H1 (cell line): ENCODE results near the gene EPM2A. TPM values are rescaled to one million over a fixed set of nuclear protein-coding genes. Genes with fewer than 3 reads are reported as not detected.

Experiments used
- CTCF ChIA-PET: fragments of 300-600 bp; sonication (Branson Sonifier 250); formaldehyde crosslinking; loops from one replicate; lab custom pipeline; 2021; ENCODE audit not compliant: partially characterized antibody; lab: Charles Lee
- POLR2A ChIA-PET: fragments of 300-600 bp; sonication (Branson Sonifier 250); formaldehyde crosslinking; loops from one replicate; lab custom pipeline; 2021; ENCODE audit warnings: inconsistent platforms; ENCODE audit not compliant: partially characterized antibody; lab: Charles Lee
- DNase-seq, 2 experiments: peaks; one replicate each; pipeline versions ENCODE4 v3.0.0 to v3.0.0-alpha.2; 2010 to 2022; ENCODE audit warnings: low spot score in 2 of 2, low read depth in 1 of 2, mixed read lengths in 1 of 2
- FAIRE-seq: peaks from 2 replicates; lab custom pipeline; 2011; peaks lifted over from hg19 to GRCh38; lab: Jason Lieb, UNC
- H2AFZ ChIP-seq: 2 replicates; pipeline ENCODE4 v1.8.1; 2012; ENCODE audit warnings: low read length, inconsistent platforms
- H2AK5ac ChIP-seq: 2 replicates; pipeline ENCODE4 v1.6.1; 2013; ENCODE audit warnings: low read depth, low read length
- H2BK120ac ChIP-seq: replicated peaks from 2 replicates; pipeline ENCODE3; 2013; ENCODE audit warnings: low read depth, low read length, inconsistent platforms
- H2BK12ac ChIP-seq: 2 replicates; pipeline ENCODE4 v1.6.1; 2013; ENCODE audit warnings: low read depth, low read length
- H2BK15ac ChIP-seq: 2 replicates; pipeline ENCODE4 v1.6.1; 2013; ENCODE audit warnings: low read length
- H2BK20ac ChIP-seq: 2 replicates; pipeline ENCODE4 v1.6.1; 2013; ENCODE audit warnings: low read length
- H2BK5ac ChIP-seq: 2 replicates; pipeline ENCODE4 v1.6.1; 2013; ENCODE audit warnings: low read depth, low read length
- H3K14ac ChIP-seq: 2 replicates; pipeline ENCODE4 v1.6.1; 2013; ENCODE audit warnings: inconsistent platforms; ENCODE audit not compliant: insufficient read length
- H3K18ac ChIP-seq: 2 replicates; pipeline ENCODE4 v1.6.1; 2013; ENCODE audit warnings: low read length; ENCODE audit errors: extremely low read depth
- H3K23ac ChIP-seq: 2 replicates; pipeline ENCODE4 v1.6.1; 2013; ENCODE audit warnings: inconsistent platforms; ENCODE audit not compliant: insufficient read length
- H3K23me2 ChIP-seq: 2 replicates; pipeline ENCODE4 v1.6.1; 2013; ENCODE audit warnings: low read depth, low read length
- H3K27ac ChIP-seq: 2 replicates; pipeline ENCODE4 v1.6.1; 2011; ENCODE audit warnings: low read depth, low read length, inconsistent platforms
- H3K27me3 ChIP-seq, 4 experiments: replicated peaks in 1 of 4; 1 replicate in 1 of 4; 2 replicates in 3 of 4; pipeline versions ENCODE4 v1.6.1 to v1.8.1; 2011 to 2013; ENCODE audit warnings: low read length in 3 of 4, mild to moderate bottlenecking in 3 of 4, inconsistent platforms in 2 of 4, mixed read lengths in 2 of 4, moderate library complexity in 1 of 4; ENCODE audit not compliant: control insufficient read depth in 3 of 4, insufficient read depth in 3 of 4; ENCODE audit errors: extremely low read depth in 1 of 4
- H3K36me3 ChIP-seq, 4 experiments: 2 replicates each; pipeline versions ENCODE4 v1.6.1 to v1.8.1; 2011 to 2013; ENCODE audit warnings: mild to moderate bottlenecking in 4 of 4, low read length in 3 of 4, moderate library complexity in 2 of 4, control low read depth in 1 of 4, inconsistent platforms in 1 of 4; ENCODE audit not compliant: insufficient read depth in 4 of 4, control insufficient read depth in 2 of 4
- H3K4ac ChIP-seq: replicated peaks from 2 replicates; pipeline ENCODE3; 2013; ENCODE audit warnings: low read length, low read depth, mixed read lengths, inconsistent platforms; ENCODE audit not compliant: insufficient read length
- H3K4me1 ChIP-seq, 4 experiments: replicated peaks in 1 of 4; 1 replicate in 1 of 4; 2 replicates in 3 of 4; pipeline versions ENCODE4 v1.6.1 to v1.8.1; 2011 to 2013; ENCODE audit warnings: low read length in 3 of 4, inconsistent platforms in 2 of 4, mixed read lengths in 1 of 4; ENCODE audit not compliant: insufficient read depth in 4 of 4, control insufficient read depth in 3 of 4
- H3K4me2 ChIP-seq, 2 experiments: 2 replicates each; pipeline versions ENCODE4 v1.6.1 to v1.8.1; 2011 to 2013; ENCODE audit warnings: low read depth in 2 of 2, low read length in 2 of 2, control low read depth in 1 of 2, inconsistent platforms in 1 of 2, mild to moderate bottlenecking in 1 of 2; ENCODE audit not compliant: insufficient read depth in 1 of 2
- H3K4me3 ChIP-seq, 4 experiments: fragments of 200-600, 300-600 bp in 1 of 4; sonication (generic), shearing (Covaris generic), sonication (Bioruptor Twin) in 1 of 4; 2 replicates each; pipeline versions ENCODE4 v1.5.1 to v1.8.1; 2011 to 2016; ENCODE audit warnings: low read length in 4 of 4, low read depth in 3 of 4, control low read depth in 2 of 4, inconsistent platforms in 2 of 4, mild to moderate bottlenecking in 2 of 4, mixed read lengths in 1 of 4, moderate library complexity in 1 of 4; ENCODE audit not compliant: insufficient read depth in 2 of 4; ENCODE audit errors: extremely low read depth in 1 of 4
- H3K56ac ChIP-seq: replicated peaks from 2 replicates; pipeline ENCODE3; 2013; ENCODE audit warnings: low read depth, mild to moderate bottlenecking, mixed read lengths, low read length, inconsistent platforms; ENCODE audit not compliant: insufficient read length
- H3K79me1 ChIP-seq: 2 replicates; pipeline ENCODE4 v1.6.1; 2013; ENCODE audit warnings: low read depth, low read length, control low read depth
- H3K79me2 ChIP-seq, 2 experiments: 2 replicates each; pipeline versions ENCODE4 v1.6.1 to v1.8.1; 2012 to 2013; ENCODE audit warnings: low read length in 2 of 2, mild to moderate bottlenecking in 2 of 2, inconsistent platforms in 1 of 2; ENCODE audit not compliant: insufficient read depth in 2 of 2, control insufficient read depth in 1 of 2
- H3K9ac ChIP-seq, 4 experiments: replicated peaks in 1 of 4; 1 replicate in 1 of 4; 2 replicates in 3 of 4; pipeline versions ENCODE4 v1.6.1 to v1.8.1; 2011 to 2013; ENCODE audit warnings: low read depth in 3 of 4, low read length in 3 of 4, control low read depth in 2 of 4, mild to moderate bottlenecking in 2 of 4, moderate library complexity in 2 of 4, inconsistent platforms in 1 of 4; ENCODE audit errors: extremely low read depth in 1 of 4
- H3K9me3 ChIP-seq, 2 experiments: 2 replicates each; pipeline versions ENCODE4 v1.6.1 to v1.8.1; 2012 to 2013; ENCODE audit warnings: mild to moderate bottlenecking in 2 of 2, moderate library complexity in 2 of 2, control low read depth in 1 of 2, inconsistent platforms in 1 of 2, low read depth in 1 of 2, low read length in 1 of 2, mixed read lengths in 1 of 2; ENCODE audit not compliant: insufficient read depth in 2 of 2
- H4K20me1 ChIP-seq, 2 experiments: replicated peaks in 1 of 2; 2 replicates each; pipeline versions ENCODE3 to v1.8.1; 2011 to 2013; ENCODE audit warnings: inconsistent platforms in 2 of 2, low read length in 2 of 2, mild to moderate bottlenecking in 1 of 2; ENCODE audit not compliant: insufficient read depth in 2 of 2, control insufficient read depth in 1 of 2
- H4K5ac ChIP-seq: 2 replicates; pipeline ENCODE4 v1.6.1; 2013; ENCODE audit warnings: low read length, low read depth, mixed read lengths, inconsistent platforms; ENCODE audit not compliant: insufficient read length
- H4K8ac ChIP-seq: 2 replicates; pipeline ENCODE4 v1.8.0; 2013; ENCODE audit warnings: mild to moderate bottlenecking, moderate library complexity, low read length, inconsistent platforms; ENCODE audit not compliant: insufficient read depth; ENCODE audit errors: extremely low read depth
- H4K91ac ChIP-seq: replicated peaks from 2 replicates; pipeline ENCODE3; 2013; ENCODE audit warnings: low read length, mixed read lengths, inconsistent platforms; ENCODE audit not compliant: insufficient read length
- WGBS, 2 experiments: shearing (Covaris generic) in 1 of 2; methylation state at CpG; one replicate each; pipeline versions ENCODE4 v1.1.6 to v1.1.7; 2013 to 2015; ENCODE audit warnings: low lambda C conversion rate in 2 of 2, mixed read lengths in 2 of 2, inconsistent platforms in 1 of 2, low coverage in 1 of 2, missing lambda C conversion rate in 1 of 2; ENCODE audit not compliant: insufficient replicate concordance in 2 of 2, insufficient coverage in 1 of 2, insufficient read length in 1 of 2; ENCODE audit errors: extremely low coverage in 1 of 2, missing lambda C conversion rate in 1 of 2; 5-methylcytosine and 5-hydroxymethylcytosine counted together
- polyA plus RNA-seq, 7 experiments: library from polyadenylated mRNA; depleted of rRNA in 3 of 7; stranded (reverse) in 5 of 7; unstranded in 2 of 7; fragments of >200 nt in 5 of 7; fragments of 200-250 nt in 2 of 7; gene quantifications; 1 replicate in 5 of 7; 2 replicates in 1 of 7; 4 replicates in 1 of 7; pipeline versions ENCODE4 v1.2.1 to v1.2.3, GENCODE V29; 2011 to 2013; ENCODE audit warnings: missing spikeins in 2 of 7, mixed read lengths in 2 of 7
- total RNA-seq: library from RNA; stranded (reverse); fragmentation: NEBNext Ultra II Directional; extraction: Animal tissue kit (Norgen Biotek cat#: 25700); gene quantifications from 2 replicates; pipeline ENCODE4 v1.2.1, GENCODE V29; 2021
- TF ChIP-seq, protein P1 (sequence below): IDR thresholded peaks from 2 replicates; pipeline ENCODE4 v1.6.1; 2012; ENCODE audit warnings: inconsistent platforms

EPM2A gene
- total and polyA plus RNA-seq, 2 of the 8 experiments (the other 6 are each of a cell fraction or from before 2014, with no cell fraction given): 2.3 to 6.2 TPM

DNA sequence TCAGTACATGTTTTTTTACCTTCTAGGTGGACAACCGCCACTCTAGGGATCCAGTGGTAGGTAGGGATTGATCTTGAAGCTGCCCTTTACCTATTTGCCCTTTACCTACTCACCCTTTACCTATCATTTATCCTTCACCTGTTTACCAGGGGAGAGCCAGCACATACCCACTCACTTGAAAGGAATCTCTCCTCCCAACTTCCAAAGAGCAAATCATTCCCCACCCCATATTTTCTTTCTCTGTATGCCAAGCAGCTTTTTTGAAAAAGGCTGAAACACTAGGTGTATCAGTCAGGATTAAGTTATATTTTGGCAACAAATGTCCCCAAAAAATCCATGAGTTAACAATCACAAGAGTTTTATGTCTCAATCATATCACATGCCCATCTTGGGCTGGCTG lies 10.5 kb upstream of the EPM2A start:
- Histone ChIP-seq H2BK120ac (no peak overlapping the region), H3K27ac (no peak overlapping the region), H3K18ac (no peak overlapping the region), H3K56ac (no peak overlapping the region), H3K79me1 (no peaks in the 10 kb centered on the region), H3K4me1 (no peaks in the 10 kb centered on the region), H4K91ac (no peak overlapping the region), H4K5ac (no peak overlapping the region), H3K9ac (no peak overlapping the region), H3K27me3 (no peaks in the 10 kb centered on the region), H2AFZ (no peak overlapping the region), H3K23me2 (no peaks in the 10 kb centered on the region), H3K23ac (no peak overlapping the region), H2BK15ac (no peak overlapping the region), H4K8ac (no peak overlapping the region), H3K79me2 (no peaks in the 10 kb centered on the region), H3K4me2 (no peak overlapping the region), H2BK5ac (no peak overlapping the region), H3K14ac (no peak overlapping the region), H3K4me3 (no peak overlapping the region), H3K4ac (no peak overlapping the region), H2BK20ac (no peak overlapping the region), H4K20me1 (no peaks in the 10 kb centered on the region), H2BK12ac (no peak overlapping the region), H3K9me3 (no peaks in the 10 kb centered on the region), H2AK5ac (no peak overlapping the region), H3K36me3 (no peaks in the 10 kb centered on the region)
- DNase-seq (no peak), FAIRE-seq (no peak)
- WGBS, 2 experiments: 63% methylated on average over 1 of the region's 1 CpG; no CpG with 5 or more reads in 1 of the 2 experiments
- CTCF ChIA-PET: interaction anchor here (1.3 kb wide), 1 partner anchor 138 kb away, joined by 3 read pairs; no protein-coding TSS in a partner anchor
- POLR2A ChIA-PET: interaction anchor here (3.0 kb wide), 1 partner anchor 11 kb away, joined by 15 read pairs; the partner anchor contains the start of gene EPM2A
- TF ChIP-seq, protein P1, sequence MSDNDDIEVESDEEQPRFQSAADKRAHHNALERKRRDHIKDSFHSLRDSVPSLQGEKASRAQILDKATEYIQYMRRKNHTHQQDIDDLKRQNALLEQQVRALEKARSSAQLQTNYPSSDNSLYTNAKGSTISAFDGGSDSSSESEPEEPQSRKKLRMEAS: no peak
